GM18909 (cell line): ENCODE measurements around the gene SPOCK3.
"Not testable (repeated sequence)": the region's sequence is repeated elsewhere in the genome, so short reads cannot be mapped to it uniquely, and the experiment has no call there.

Experiments used
- ATAC-seq: cut with Tn5 transposase; IDR thresholded peaks from one replicate; pipeline ENCODE4 v1.9.1; 2021; ENCODE audit warnings: mild to moderate bottlenecking; ENCODE audit not compliant: unreplicated experiment, poor library complexity

The SPOCK3 gene

GRCh38 chr4:166723532-166724140 is 510.7 kb downstream of the SPOCK3 start:
- no peak for ATAC-seq

- not testable (repeated sequence) for ATAC-seq
These were observed 518.3 kb downstream of the SPOCK3 start for GRCh38 chr4:166715748-166716713.

- ATAC-seq: no peak
These were observed 533.7 kb downstream of the SPOCK3 start for GRCh38 chr4:166700592-166700991.

- no peak for ATAC-seq
These were observed 545.5 kb downstream of the SPOCK3 start for GRCh38 chr4:166688835-166689234.

GRCh38 chr4:166687828-166688227 is 546.5 kb downstream of the SPOCK3 start:
- no peak for ATAC-seq
